ENCODE results near the gene HTR3D. TPM values are rescaled to one million over a fixed set of nuclear protein-coding genes. Genes with fewer than 3 reads are reported as not detected.

The HTR3D gene
- total RNA-seq, 4 donors from 2014 or later, result not detected

GRCh38 chr3:184042617-184043016, 11.1 kb downstream of the HTR3D start:
- no peaks in the 10 kb centered on the region for H3K9me3 ChIP-seq
- 82% methylated on average over 1 of the region's 1 CpG; no CpG with 5 or more reads in 1 of the 2 donors for WGBS, 2 donors
- H3K4me1 ChIP-seq, result peaks cover 0 to 17% (median 11%) of the 10 kb centered on the region in 3 donors
- H3K27me3 ChIP-seq, result peaks cover 0 to 67% (median 0%) of the 10 kb centered on the region in 4 donors
- no peak overlapping the region for H3K4me3 ChIP-seq
- intact Hi-C loops (cut with DNase I), result no loop called here
- H3K27ac ChIP-seq, result no peak overlapping the region
- H3K36me3 ChIP-seq, result no peaks in the 10 kb centered on the region
- no peak for DNase-seq
- TF ChIP-seq POLR2A (IDR thresholded peaks at IDR 0.05), result no peak
- TF ChIP-seq CTCF (IDR thresholded peaks at IDR 0.05), result no peak

GRCh38 chr3:184045995-184046394, 14.5 kb downstream of the HTR3D start:
- peaks cover 0 to 76% (median 0%) of the 10 kb centered on the region in 4 donors for H3K27me3 ChIP-seq
- no peaks in the 10 kb centered on the region for H3K9me3 ChIP-seq
- intact Hi-C loops (cut with DNase I), result no loop called here
- H3K36me3 ChIP-seq, result no peaks in the 10 kb centered on the region
- WGBS, 2 donors, result 92 to 94% methylated on average over 5 of the region's 5 CpGs
- DNase-seq, result no peak
- no peak overlapping the region for H3K4me3 ChIP-seq
- no peak overlapping the region for H3K27ac ChIP-seq
- H3K4me1 ChIP-seq, result no peaks in the 10 kb centered on the region
- TF ChIP-seq POLR2A (IDR thresholded peaks at IDR 0.05), result no peak
- TF ChIP-seq CTCF (IDR thresholded peaks at IDR 0.05), result no peak

- H3K4me3 ChIP-seq, result no peak overlapping the region
- intact Hi-C loops (cut with DNase I), result no loop called here
- peaks cover 0 to 85% (median 0%) of the 10 kb centered on the region in 4 donors for H3K27me3 ChIP-seq
- no peaks in the 10 kb centered on the region for H3K9me3 ChIP-seq
- DNase-seq, result no peak
- WGBS, 2 donors, result 69 to 77% methylated on average over 7 of the region's 7 CpGs
- H3K4me1 ChIP-seq, result no peaks in the 10 kb centered on the region
- no peaks in the 10 kb centered on the region for H3K36me3 ChIP-seq
- no peak overlapping the region for H3K27ac ChIP-seq
- TF ChIP-seq POLR2A (IDR thresholded peaks at IDR 0.05) (no peak), CTCF (IDR thresholded peaks at IDR 0.05) (no peak)
These were observed 18.8 kb downstream of the HTR3D start for GRCh38 chr3:184050217-184050847.

GRCh38 chr3:184052767-184053166, 21.2 kb downstream of the HTR3D start, which contains the start of gene HTR3C:
Gene HTR3C (plus strand): TSS chr3:184053047. CDS start chr3:184053081, 34 bp downstream.
- Histone ChIP-seq H3K4me1 (no peaks in the 10 kb centered on the region), H3K36me3 (no peaks in the 10 kb centered on the region), H3K27ac (no peak within 1 kb of the TSS), H3K9me3 (no peaks in the 10 kb centered on the region), H3K27me3 (peaks cover 0 to 74% (median 0%) of the 10 kb centered on the region in 4 donors), H3K4me3 (no peak within 1 kb of the TSS)
- WGBS, 2 donors, result 78 to 82% methylated on average over 2 to 4 of the region's 4 CpGs
- intact Hi-C loops (cut with DNase I), result no loop called here
- no peak for TF ChIP-seq POLR2A (IDR thresholded peaks at IDR 0.05)
- no peak for TF ChIP-seq CTCF (IDR thresholded peaks at IDR 0.05)
- no peak for DNase-seq

- intact Hi-C loops (cut with DNase I), result no loop called here
- WGBS, 2 donors, result 36% methylated on average over 7 to 9 of the region's 9 CpGs
- no peak for DNase-seq
- Histone ChIP-seq H3K9me3 (no peaks in the 10 kb centered on the region), H3K4me3 (no peak overlapping the region), H3K27me3 (peaks cover 0 to 42% (median 0%) of the 10 kb centered on the region in 4 donors), H3K27ac (no peak overlapping the region), H3K36me3 (no peaks in the 10 kb centered on the region), H3K4me1 (no peaks in the 10 kb centered on the region)
- TF ChIP-seq POLR2A (IDR thresholded peaks at IDR 0.05), result no peak
- TF ChIP-seq CTCF (IDR thresholded peaks at IDR 0.05), result no peak
These were observed 26.5 kb downstream of the HTR3D start for GRCh38 chr3:184058029-184058428.
